Right lobe of liver (tissue), 4 donors: Measurements from ENCODE around the gene ENTPD2.

Experiments used
- POLR2A ChIP-seq: fragments of 450-650 bp; IDR thresholded peaks from one replicate; pipeline ENCODE4 v1.6.1; 2017; ENCODE audit warnings: antibody characterized with exemption, mild to moderate bottlenecking
- TF ChIP-seq, protein P1 (sequence below), 4 donors: fragments of 200-600 bp in 3 of 4; fragments of 450-650 bp in 1 of 4; IDR thresholded peaks; one replicate each; pipeline versions ENCODE4 v1.5.1 to v1.8.0; 2016 to 2022; ENCODE audit warnings: antibody characterized with exemption in 4 of 4, mild to moderate bottlenecking in 2 of 4
- donor health status: DM: no; HTN: no; CAD: no.
- donor health status: DM: no; HTN: no; CAD: no.
- donor health status: DM: no; HTN: yes; CAD: no.

DNA sequence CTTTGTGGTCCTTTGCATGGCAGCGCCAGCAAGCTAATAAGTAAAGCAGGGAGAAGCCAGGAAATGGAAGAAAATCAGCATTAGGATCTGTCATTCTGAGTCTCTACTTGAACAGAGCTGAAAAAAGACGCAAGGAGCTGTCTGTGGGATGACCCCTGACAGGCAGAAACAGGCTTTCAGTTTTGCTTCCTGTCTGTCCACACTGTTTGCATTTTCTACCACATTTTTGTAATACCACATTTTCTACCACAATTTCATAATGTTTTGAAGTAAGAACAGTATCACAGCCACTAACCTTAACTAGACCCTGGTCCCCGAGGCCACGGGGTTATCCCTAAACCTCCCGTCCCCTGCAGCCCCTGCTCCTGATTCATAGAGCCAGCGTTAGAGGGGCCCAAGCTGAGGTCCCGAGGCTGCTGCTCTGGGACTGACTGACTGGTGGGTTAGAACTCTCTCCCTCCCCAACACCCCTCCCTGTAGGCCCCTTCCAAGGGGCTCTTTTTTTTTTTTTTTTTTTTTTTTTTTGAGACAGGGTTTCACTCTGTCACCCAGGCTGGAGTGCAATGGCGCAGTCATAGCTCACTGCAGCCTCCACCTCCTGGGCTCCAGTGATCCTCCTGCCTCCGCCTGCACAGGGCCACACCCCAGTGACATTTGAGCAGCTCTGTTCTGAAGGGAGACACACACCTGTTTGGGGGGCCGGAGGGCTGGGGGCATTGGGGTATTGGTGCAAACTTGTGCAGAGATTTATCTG lies 53.5 kb downstream of the ENTPD2 start:
- TF ChIP-seq, protein P1, sequence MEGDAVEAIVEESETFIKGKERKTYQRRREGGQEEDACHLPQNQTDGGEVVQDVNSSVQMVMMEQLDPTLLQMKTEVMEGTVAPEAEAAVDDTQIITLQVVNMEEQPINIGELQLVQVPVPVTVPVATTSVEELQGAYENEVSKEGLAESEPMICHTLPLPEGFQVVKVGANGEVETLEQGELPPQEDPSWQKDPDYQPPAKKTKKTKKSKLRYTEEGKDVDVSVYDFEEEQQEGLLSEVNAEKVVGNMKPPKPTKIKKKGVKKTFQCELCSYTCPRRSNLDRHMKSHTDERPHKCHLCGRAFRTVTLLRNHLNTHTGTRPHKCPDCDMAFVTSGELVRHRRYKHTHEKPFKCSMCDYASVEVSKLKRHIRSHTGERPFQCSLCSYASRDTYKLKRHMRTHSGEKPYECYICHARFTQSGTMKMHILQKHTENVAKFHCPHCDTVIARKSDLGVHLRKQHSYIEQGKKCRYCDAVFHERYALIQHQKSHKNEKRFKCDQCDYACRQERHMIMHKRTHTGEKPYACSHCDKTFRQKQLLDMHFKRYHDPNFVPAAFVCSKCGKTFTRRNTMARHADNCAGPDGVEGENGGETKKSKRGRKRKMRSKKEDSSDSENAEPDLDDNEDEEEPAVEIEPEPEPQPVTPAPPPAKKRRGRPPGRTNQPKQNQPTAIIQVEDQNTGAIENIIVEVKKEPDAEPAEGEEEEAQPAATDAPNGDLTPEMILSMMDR (IDR thresholded peaks at IDR 0.05): no peak
- TF ChIP-seq POLR2A: no peak
